ENCODE results near the gene NPAS3.

Gene NPAS3

DNA sequence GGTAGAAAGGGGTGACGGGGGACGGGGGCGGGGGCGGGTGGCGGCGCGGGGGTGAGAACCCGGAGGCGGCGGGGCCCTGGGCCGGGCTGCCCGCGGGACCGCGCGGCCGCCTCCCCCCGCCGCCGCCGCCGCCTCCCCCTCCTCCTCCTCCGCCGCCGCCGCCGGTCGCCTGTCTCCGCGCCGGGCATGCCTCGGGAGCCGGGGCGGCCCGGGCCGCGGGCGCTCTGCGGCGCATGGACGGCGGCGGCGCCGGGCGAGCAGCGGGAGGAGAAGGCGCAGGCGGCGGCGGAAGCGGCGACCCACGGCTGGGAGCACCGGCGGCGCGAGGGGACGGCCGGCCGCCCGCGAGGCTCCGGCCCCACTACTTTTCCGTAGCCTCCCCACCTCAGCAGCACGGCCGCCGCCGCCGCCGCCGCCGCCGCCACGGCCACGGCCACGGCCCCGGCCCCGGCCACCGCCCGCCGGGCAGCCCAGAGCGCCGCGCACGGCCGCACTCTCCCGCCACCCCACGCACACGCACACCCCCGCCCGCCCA, at the start of gene NPAS3:
Gene NPAS3 (plus strand): TSS at position 161 of the 535 bp plus-strand sequence.
- DNase-seq, result no peak

DNA sequence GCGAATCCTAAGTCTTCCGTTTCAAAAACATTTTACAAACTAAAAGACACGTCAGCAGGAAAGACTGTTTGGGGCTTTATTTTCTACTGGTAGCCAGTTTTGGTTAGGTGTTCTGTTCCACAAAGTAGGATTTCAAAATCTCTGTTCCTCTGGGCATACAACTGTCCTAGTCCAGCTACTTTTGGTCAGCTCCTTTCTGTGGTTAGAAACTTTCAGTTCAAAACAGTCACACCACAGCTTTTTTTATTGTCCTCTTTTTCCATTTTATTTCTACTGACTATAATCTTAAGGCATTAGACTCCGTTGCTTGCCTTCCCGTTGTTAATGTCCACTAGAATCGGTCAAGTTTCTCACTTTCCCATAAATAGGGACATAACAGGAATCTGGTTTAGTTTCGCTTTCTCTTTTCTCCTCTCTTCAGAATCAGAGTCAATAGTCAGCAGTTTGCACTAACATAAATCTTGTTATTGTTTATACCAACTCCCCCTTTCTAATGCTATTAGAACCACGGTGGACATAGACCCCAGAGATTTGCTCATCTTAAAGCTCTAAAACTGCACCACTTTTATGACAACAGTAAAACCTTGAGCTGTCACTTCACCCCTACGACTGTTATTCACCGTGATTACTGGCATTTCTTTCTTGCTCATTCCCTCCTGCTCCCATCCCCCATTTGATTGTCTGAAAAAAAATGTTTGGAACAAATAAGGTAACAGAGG, 41.5 kb upstream of the NPAS3 start:
- no peak for DNase-seq

DNA sequence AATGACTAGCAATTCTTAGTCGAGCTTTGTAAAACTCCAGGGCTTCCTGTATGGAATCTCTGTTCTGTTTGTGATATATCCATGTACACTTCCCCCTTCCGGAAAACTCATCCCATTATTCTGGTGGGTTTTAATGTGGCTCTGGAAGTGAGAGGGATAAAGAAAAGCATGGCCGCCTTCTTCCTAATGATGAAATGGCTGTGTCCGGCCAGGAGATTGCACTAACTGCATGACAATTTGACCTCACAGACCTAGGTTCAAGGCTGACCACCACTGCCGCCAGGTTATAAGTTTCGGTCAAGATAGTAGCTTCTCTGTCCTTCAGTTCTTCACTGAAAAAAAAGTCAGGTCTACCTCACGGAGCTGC, 41.0 kb upstream of the NPAS3 start:
- DNase-seq, result no peak

- DNase-seq, result no peak
Measured at GRCh38 chr14:32898876-32899275, 39.8 kb upstream of the NPAS3 start.

DNA sequence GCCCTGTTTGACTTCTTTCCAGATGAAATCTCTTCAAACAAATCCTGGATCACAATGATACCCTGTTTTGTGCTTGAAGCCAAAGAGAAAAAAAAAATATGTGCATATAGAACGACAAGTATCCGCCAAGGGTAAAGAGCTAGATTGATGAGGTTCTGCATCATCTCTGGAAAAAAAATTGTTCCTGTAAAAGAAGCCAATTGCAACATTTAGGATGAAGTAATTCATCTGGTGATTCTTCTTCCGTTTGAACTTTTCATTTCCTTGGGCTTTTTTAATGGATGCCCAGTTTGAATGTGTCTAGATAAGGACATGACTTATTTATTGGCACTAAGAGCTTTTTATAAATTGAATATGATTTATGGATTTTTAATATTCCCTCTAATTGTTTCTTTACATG, 38.1 kb upstream of the NPAS3 start:
- DNase-seq, result no peak

GRCh38 chr14:32905013-32905412, 33.7 kb upstream of the NPAS3 start:
- DNase-seq, result no peak

- no peak for DNase-seq
Measured at GRCh38 chr14:32906672-32907071, 32.0 kb upstream of the NPAS3 start.

- no peak for DNase-seq
Measured at GRCh38 chr14:32908196-32909084, 30.2 kb upstream of the NPAS3 start.

DNA sequence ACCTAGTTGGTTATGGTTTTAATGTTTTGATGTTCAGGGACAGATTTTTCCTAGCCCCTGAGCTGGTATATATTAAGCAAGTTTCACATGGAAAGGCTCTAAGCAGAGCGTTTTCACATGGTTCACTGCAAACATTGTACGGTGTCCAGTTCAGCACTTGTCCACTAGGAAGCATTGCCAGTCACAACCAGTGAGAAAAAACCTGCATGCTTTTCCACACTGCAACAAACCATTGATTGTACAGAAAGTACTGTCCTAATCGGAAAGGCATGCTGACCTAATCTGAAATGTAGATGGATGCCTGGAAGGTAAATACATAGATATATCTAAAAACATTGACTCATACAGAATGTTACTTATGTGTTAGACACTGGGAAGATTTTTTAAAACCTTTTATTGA, 25.0 kb upstream of the NPAS3 start:
- no peak for DNase-seq

- no peak for DNase-seq
Measured at GRCh38 chr14:32914391-32914790, 24.3 kb upstream of the NPAS3 start.

DNA sequence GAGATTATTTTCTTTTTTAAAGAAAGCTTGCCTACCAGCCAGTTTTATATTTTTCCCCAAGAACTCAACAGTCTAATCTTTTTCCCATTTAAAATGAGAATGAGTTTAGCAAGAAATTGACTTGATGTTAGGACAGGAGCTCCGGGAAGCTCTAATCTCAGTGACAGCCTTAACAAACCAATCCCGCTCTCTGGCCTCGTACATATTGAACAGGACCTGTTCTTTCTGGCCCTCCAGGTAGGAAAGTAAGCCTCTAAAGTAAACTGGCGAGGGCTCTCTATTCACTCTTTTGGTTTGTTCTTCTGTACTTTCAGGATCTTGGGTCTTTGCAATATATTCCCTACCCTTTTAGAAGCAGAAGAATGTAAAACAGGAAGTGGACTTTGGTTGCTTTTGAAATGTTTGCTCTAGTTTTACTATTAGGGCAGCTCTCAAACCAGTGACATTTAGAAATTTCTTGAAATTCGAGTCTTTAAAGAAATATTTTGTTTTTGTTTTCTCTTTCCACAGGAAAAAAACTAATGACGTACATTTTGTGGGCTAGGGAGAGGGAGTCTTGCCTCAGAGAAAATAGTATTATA, 17.9 kb upstream of the NPAS3 start:
- no peak for DNase-seq

DNA sequence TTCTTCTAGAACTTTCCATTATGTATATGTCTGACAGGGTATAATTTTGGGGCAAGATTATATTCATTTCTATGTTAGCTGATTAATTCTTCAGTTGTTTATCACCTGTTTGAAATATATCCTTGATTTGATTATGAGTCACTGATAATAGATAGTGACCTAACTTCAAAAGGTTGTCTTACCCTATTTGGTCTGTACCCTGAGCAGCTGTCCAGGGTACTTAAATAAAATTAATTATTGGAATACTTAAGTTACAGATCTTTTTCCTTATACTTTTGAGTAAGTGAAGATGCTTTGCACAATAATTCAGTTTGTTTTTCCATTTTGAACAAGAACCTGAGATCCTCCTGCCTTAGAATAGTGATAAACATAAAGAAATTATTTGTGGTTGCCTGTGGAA, 13.2 kb upstream of the NPAS3 start:
- no peak for DNase-seq

DNA sequence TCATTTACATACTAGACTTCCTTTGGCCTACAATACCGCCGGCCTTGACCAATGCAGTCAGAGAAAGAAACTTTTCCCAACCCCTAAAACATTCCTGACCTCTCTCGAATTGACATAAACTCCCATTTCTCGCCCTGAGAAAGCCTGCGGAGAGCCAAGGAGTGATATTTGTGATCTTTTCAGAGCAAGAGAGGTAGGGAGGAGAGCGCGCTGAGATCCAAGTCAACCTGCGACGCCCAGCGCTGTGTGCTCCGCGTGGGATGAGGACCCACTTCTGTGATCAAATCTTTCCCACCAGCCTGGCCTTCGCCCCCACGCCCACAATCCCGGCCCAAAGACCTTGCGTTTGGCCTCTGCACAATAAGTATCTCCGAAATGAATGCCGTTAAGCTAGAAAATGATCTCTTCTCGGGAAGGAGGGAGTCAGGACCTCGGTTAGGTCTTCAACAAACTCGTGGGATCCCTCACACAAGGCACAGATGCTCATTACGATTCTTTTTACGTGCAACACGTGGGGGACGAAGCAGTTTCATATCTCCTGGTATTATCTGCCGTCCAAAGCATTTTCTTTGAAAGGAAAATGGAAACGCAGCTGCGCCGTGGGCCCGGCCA, 6.3 kb upstream of the NPAS3 start:
- DNase-seq, result no peak

- no peak for DNase-seq
Measured at GRCh38 chr14:32932914-32933628, 5.6 kb upstream of the NPAS3 start.

GRCh38 chr14:32933629-32934072, 5.0 kb upstream of the NPAS3 start:
- no peak for DNase-seq

DNA sequence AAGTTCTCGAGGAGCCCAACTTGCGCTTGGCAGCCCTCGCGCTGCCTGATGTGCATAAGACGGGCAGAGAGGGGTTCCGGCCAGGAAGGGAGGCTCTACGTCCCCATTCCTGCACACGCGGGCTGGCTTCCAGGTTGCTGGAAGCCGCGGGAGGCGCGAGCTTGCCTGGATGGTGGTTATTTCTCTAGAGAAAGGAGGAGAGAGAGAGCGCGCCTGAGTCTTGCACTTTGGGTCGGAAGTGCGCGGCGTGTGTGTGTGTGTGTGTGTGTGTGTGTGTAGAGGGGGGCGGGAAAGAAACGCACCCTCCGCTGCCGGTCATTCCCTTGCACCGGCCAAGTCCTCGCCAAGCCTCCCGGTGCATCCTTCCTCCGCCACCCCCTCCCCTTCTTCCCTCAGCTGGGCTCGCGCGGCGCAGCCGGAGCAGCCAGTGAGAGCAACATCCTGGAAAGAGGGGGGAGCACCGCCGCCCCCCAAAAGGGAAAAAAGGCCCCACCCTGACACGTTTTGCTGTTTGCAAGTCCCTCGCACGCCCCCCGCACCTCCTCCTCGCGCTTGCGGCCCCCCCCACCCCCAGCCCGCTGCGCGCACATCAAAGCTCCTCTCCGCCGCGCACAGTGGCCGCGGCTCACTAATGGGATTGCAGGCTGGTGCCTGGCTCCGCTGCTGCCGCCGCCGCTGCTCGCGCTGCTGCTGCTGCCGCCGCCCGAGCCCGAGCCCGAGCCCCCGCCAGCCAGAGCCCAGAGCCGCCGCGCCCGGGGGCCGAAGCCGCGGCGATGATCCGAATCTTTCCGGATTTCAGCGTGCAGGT, 4.4 kb upstream of the NPAS3 start:
- no peak for DNase-seq

DNA sequence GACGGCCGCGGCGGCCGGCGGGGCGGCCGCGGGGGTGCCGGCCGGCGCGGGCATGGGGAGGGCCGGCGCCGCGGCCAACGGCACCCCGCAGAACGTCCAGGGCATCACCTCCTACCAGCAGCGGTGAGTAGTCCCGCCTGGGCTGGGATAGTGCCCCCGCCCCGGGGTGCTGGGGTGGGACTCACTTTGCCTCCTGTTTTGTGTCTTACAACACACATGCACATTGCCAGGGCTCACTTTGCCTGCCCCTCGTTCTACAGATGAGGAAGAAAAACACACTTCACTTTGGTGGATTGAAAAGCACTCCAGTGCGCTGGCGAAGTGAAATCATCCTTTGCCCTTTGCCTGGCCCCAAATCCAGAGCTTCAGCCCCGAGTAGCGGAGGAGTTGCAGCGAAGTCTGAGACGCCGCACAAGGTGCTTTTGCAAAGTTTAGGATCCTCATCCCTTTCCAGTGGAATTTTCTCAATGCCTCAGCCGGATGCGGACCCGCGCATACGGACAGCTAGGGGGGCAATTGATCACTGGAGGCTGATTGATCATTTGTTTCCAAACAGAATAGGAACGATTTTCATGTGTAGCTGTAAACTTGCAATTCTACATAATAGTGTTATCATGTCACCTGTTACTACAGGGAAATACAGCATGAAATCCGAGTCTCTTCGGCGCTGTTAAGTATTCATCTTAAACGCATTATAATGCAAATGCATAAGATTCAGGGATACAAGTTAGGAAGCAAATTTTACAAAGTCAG, 3.6 kb upstream of the NPAS3 start:
- no peak for DNase-seq

DNA sequence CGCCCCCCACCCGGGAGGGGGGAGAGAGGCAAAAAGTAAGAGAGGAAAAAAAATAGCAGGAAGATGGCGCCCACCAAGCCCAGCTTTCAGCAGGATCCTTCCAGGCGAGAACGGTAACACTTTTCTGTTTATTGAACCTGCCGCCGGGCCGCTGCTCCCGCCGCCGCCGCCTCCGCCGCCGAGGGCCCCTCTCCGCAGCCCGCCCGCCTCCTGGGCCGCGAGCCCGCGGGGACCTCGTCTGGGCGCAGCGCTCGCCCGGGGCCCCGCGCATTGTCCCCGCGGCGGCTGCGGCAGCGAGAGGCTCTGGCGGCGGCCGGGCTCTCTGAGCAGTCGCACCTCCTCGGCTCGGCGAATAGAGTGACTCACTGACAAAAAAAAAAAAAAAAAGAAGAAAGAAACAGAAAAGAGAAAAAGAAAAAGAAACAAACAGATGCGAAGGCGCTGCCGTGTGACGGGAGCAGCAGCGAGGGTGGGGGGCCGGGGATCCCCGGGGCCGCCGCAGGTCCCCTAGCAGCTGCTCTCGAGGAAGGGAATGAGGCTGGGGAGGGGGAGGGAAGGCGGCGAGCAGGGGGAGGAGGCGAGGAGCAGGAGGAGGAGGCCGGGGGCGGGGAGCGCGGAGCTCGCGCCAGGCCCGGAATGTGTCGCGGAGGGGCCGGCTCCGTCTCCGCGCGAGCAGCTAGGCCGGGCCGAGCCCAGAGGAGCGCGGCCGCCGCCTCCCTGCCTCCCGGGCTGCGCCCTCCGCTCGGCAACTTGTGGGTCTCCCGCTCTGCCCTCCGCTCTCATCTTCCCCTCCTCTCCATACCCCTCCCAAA, 781 bp downstream of the NPAS3 start:
- peak; percentile 40 for DNase-seq

DNA sequence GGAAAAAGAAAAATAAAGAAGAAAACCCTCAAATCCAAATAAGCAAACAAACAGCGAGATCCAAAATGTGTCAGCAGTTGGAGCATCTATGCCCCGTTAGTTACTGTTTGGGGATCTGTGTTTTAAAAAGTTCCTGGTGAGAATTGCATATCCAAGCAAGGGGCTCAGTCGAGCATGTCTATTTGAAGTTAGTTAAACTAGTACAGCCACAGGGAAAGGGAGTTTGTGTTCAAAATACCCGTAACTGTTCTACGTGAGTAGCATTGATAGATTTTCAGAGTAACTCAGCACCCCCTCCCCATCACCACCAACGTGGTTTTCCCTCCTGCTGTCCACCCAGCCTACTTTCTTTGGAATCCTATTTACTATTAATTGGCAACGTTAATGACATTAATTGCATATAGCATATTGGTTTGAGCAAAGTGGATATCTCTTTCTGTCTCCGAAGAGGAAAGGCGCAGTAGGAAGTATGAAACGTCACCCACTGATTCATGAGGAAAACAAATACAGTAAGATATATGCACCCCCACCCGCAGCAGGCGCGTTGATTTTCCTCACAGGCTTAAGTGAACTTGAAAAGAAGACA, 1.5 kb downstream of the NPAS3 start:
- DNase-seq, result no peak
